ENCODE data around the gene VAT1. TPM values are rescaled to one million over a fixed set of nuclear protein-coding genes. Genes with fewer than 3 reads are reported as not detected.

Gene VAT1
- total and polyA plus RNA-seq, 2 of the 13 experiments (the other 11 are each of a cell fraction or from before 2014, with no cell fraction given): 143 to 205 TPM

- TF ChIP-seq ZNF431 (CRISPR knock-in tag; IDR thresholded peaks at IDR 0.05; ENCODE audit: borderline replicate concordance, low read depth) (0 out of 2 replicates have a peak, but pooled peaks have one; percentile 65), IKZF4 (CRISPR knock-in tag; IDR thresholded peaks at IDR 0.05; ENCODE audit: borderline replicate concordance, low read depth, not compliant biosample characterization) (no peak), PITX1 (CRISPR knock-in tag; IDR thresholded peaks at IDR 0.05) (peak; percentile 90), ZNF607 (CRISPR knock-in tag; IDR thresholded peaks at IDR 0.05; ENCODE audit: borderline replicate concordance) (no peak; the same call in 1 of the 2 replicates), ZNF124 (CRISPR knock-in tag; IDR thresholded peaks at IDR 0.05) (peak; percentile 74; the same call in 1 of the 2 replicates), SSRP1 (CRISPR knock-in tag; IDR thresholded peaks at IDR 0.05) (peak; percentile 83; the same call in 1 of the 2 replicates), PHF21A (CRISPR knock-in tag; IDR thresholded peaks at IDR 0.05) (peak; percentile 90), LBX2 (CRISPR knock-in tag; IDR thresholded peaks at IDR 0.05; ENCODE audit: borderline replicate concordance) (no peak), ZNF451 (CRISPR knock-in tag; IDR thresholded peaks at IDR 0.05) (no peak), NFKB2 (CRISPR knock-in tag; IDR thresholded peaks at IDR 0.05; ENCODE audit: borderline replicate concordance) (no peak), ETS1 (CRISPR knock-in tag; IDR thresholded peaks at IDR 0.05) (no peak), ZSCAN21 (CRISPR knock-in tag; IDR thresholded peaks at IDR 0.05; ENCODE audit: borderline replicate concordance) (no peak; the same call in 1 of the 2 replicates), RCOR2 (CRISPR knock-in tag; IDR thresholded peaks at IDR 0.05) (peak; percentile 70; the same call in 1 of the 2 replicates), ZSCAN31 (CRISPR knock-in tag; IDR thresholded peaks at IDR 0.05; ENCODE audit: low read depth) (no peak), LCORL (IDR thresholded peaks at IDR 0.05) (no peak), LCORL (CRISPR knock-in tag; IDR thresholded peaks at IDR 0.05) (peak; percentile 93), SAFB2 (CRISPR knock-in tag; IDR thresholded peaks at IDR 0.05; ENCODE audit: borderline replicate concordance, low read depth) (peak; percentile 76; the same call in 1 of the 2 replicates), ZNF549 (CRISPR knock-in tag; IDR thresholded peaks at IDR 0.05) (no peak), XRCC5 (optimal IDR thresholded peaks at IDR 0.05; ENCODE audit: low read length) (peak; percentile 65), ETV5 (CRISPR knock-in tag; IDR thresholded peaks at IDR 0.05; ENCODE audit: borderline replicate concordance) (peak; percentile 48; the same call in 1 of the 2 replicates), CENPBD1 (CRISPR knock-in tag; IDR thresholded peaks at IDR 0.05; ENCODE audit: borderline replicate concordance, low read depth) (no peak), ZNF788 (CRISPR knock-in tag; IDR thresholded peaks at IDR 0.05; ENCODE audit: borderline replicate concordance) (peak; percentile 55; the same call in 1 of the 2 replicates)
- TF ChIP-seq, protein P1, sequence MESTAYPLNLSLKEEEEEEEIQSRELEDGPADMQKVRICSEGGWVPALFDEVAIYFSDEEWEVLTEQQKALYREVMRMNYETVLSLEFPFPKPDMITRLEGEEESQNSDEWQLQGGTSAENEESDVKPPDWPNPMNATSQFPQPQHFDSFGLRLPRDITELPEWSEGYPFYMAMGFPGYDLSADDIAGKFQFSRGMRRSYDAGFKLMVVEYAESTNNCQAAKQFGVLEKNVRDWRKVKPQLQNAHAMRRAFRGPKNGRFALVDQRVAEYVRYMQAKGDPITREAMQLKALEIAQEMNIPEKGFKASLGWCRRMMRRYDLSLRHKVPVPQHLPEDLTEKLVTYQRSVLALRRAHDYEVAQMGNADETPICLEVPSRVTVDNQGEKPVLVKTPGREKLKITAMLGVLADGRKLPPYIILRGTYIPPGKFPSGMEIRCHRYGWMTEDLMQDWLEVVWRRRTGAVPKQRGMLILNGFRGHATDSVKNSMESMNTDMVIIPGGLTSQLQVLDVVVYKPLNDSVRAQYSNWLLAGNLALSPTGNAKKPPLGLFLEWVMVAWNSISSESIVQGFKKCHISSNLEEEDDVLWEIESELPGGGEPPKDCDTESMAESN (CRISPR knock-in tag; conservative IDR thresholded peaks at IDR 0.05): peak; percentile 83
- TF ChIP-seq, protein P2, sequence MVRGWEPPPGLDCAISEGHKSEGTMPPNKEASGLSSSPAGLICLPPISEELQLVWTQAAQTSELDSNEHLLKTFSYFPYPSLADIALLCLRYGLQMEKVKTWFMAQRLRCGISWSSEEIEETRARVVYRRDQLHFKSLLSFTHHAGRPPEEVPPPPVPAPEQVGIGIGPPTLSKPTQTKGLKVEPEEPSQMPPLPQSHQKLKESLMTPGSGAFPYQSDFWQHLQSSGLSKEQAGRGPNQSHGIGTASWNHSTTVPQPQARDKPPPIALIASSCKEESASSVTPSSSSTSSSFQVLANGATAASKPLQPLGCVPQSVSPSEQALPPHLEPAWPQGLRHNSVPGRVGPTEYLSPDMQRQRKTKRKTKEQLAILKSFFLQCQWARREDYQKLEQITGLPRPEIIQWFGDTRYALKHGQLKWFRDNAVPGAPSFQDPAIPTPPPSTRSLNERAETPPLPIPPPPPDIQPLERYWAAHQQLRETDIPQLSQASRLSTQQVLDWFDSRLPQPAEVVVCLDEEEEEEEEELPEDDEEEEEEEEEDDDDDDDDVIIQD (CRISPR knock-in tag; IDR thresholded peaks at IDR 0.05; ENCODE audit: low read depth): peak; percentile 98
Observed at GRCh38 chr17:43068570-43069367, 46.6 kb upstream of the VAT1 start (continued).
